DOHH2 (cell line): ENCODE measurements around the gene NRDE2.

Experiments used
- H3F3A ChIP-seq: fragments of 200-600 bp; sonication (generic), shearing (Covaris generic); 2 replicates; pipeline ENCODE4 v1.6.0; 2016; ENCODE audit warnings: antibody characterized with exemption, mild to moderate bottlenecking; ENCODE audit not compliant: control insufficient read depth, insufficient read depth
- H3K27ac ChIP-seq: fragments of 200-600 bp; sonication (generic); 2 replicates; pipeline ENCODE4 v1.5.1; 2014; ENCODE audit warnings: low read depth, mild to moderate bottlenecking, low read length, moderate library complexity
- H3K27me3 ChIP-seq: fragments of 200-600 bp; sonication (generic); 2 replicates; pipeline ENCODE4 v1.6.1; 2014; ENCODE audit warnings: mild to moderate bottlenecking, low read length, mixed read lengths; ENCODE audit not compliant: control insufficient read depth
- H3K36me3 ChIP-seq: fragments of 200-600 bp; sonication (generic); 2 replicates; pipeline ENCODE4 v1.6.1; 2014; ENCODE audit warnings: mild to moderate bottlenecking, low read length, moderate library complexity, mixed read lengths; ENCODE audit not compliant: control insufficient read depth
- H3K4me1 ChIP-seq: fragments of 200-600 bp; sonication (generic); 2 replicates; pipeline ENCODE4 v1.6.1; 2014; ENCODE audit warnings: mild to moderate bottlenecking, low read length, mixed read lengths; ENCODE audit not compliant: control insufficient read depth
- H3K4me2 ChIP-seq: fragments of 200-600 bp; sonication (generic); 2 replicates; pipeline ENCODE4 v1.6.0; 2014; ENCODE audit warnings: mild to moderate bottlenecking, low read length, moderate library complexity
- H3K4me3 ChIP-seq: fragments of 200-600 bp; sonication (generic); 2 replicates; pipeline ENCODE4 v1.5.1; 2014; ENCODE audit warnings: mild to moderate bottlenecking, low read length, mixed read lengths
- H3K79me2 ChIP-seq: fragments of 200-600 bp; sonication (generic); 2 replicates; pipeline ENCODE4 v1.6.1; 2014; ENCODE audit warnings: mild to moderate bottlenecking, low read length, mixed read lengths; ENCODE audit not compliant: control insufficient read depth
- H3K9me2 ChIP-seq: fragments of 200-600 bp; sonication (generic); replicated peaks from 2 replicates; pipeline ENCODE4 v1.6.1; 2014; ENCODE audit warnings: mild to moderate bottlenecking, low read length, mixed read lengths; ENCODE audit not compliant: control insufficient read depth
- H3K9me3 ChIP-seq: fragments of 200-600 bp; sonication (generic); 2 replicates; pipeline ENCODE4 v1.6.1; 2014; ENCODE audit warnings: antibody characterized with exemption, low read length, mixed read lengths; ENCODE audit not compliant: control insufficient read depth, insufficient read depth
- H4K20me1 ChIP-seq: fragments of 200-600 bp; sonication (generic); 2 replicates; pipeline ENCODE4 v1.6.0; 2014; ENCODE audit warnings: low read depth, mild to moderate bottlenecking, antibody characterized with exemption, low read length, moderate library complexity; ENCODE audit not compliant: control insufficient read depth, insufficient read depth
- CTCF ChIP-seq: fragments of 200-600 bp; sonication (generic); IDR thresholded peaks from one replicate; pipeline ENCODE4 v1.5.1; 2014; ENCODE audit warnings: antibody characterized with exemption, mild to moderate bottlenecking, low read depth, low read length; ENCODE audit not compliant: poor library complexity, severe bottlenecking
- EZH2phosphoT487 ChIP-seq: fragments of 200-600 bp; sonication (generic); IDR thresholded peaks from 2 replicates; pipeline ENCODE4 v1.6.1; 2017; ENCODE audit warnings: borderline replicate concordance, mild to moderate bottlenecking, antibody characterized with exemption, low read length, moderate library complexity, mixed read lengths

NRDE2 gene

DNA sequence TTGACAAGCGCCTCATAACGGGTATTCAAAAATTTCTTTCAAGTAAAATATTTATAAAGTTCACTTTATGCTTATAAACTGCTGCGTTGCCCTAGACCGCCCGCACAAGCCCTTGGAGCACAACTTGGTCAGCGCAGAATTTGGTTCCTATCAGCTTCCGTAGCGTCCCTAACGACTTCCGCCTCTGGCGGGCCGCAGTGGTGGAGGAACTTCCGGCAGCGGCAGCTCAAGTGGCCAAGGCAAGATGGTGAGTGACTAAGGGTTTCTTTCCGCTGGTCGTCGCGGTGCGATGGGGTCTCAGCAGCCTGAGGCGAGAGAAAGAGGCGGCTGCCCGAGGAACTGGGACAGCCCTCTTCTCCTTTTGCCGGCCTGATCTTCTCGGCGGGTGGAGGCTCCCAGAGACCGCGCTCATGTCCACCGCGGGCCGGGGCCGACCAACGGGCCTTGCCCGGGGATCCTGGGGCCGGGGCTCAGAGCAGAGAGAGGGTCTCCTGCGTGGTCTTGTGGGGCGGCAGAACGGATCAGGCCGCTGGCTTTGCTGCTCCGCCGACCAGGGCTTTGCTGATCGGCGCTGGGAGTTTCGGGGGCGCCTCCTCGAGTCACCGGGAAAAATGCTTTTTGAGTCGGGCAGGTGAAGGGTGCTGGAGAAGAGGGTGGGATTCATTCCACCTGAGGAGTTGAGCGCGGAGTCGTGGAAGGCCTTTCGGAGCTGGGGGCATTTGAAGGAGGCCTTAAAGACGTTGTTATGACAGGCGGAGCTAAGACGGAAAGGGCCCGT is 75.2 kb downstream of the NRDE2 start, which contains the start of gene PSMC1:
PSMC1 (plus strand) TSS at position 200 of the 778 bp plus-strand sequence; CDS start at position 245, 45 bp downstream.
- Histone ChIP-seq H4K20me1 (0 out of 2 replicates have a peak, but pooled peaks cover 7% of the 10 kb centered on the region), H3K9me3 (no peaks in the 10 kb centered on the region), H3K9me2 (no peaks in the 10 kb centered on the region), H3K36me3 (peaks cover 39% of the 10 kb centered on the region), H3K4me1 (peaks cover 38% of the 10 kb centered on the region), H3K27ac (peak within 1 kb of the TSS; percentile 60), H3K4me3 (peak within 1 kb of the TSS; percentile 95), H3K27me3 (no peaks in the 10 kb centered on the region), H3F3A (no peaks in the 10 kb centered on the region), H3K4me2 (peak within 1 kb of the TSS; percentile 74), H3K79me2 (peaks cover 39% of the 10 kb centered on the region)
- no peak for TF ChIP-seq EZH2phosphoT487
- no peak for TF ChIP-seq CTCF

DNA sequence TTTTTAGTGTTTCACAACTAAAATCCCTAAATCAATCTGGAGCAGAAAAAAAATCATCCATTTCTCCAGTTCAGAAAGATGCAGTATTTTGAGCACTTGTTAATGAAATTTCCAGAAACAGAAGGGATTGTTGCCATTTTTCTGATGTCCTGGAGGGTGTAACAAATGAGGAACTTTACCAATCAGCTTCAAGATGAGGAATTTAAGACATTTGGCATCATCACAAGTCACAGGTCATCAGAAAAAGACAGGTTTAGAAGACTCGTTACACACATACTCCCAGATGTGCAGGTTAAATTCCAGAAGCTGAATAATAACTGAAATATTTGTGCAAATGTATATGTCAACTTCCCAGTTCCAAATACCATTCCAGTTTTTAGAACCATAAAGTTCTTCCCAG is 75.9 kb downstream of the NRDE2 start:
- 0 out of 2 replicates have a peak overlapping the region, but pooled peaks have one; percentile 60 for H3K27ac ChIP-seq
- TF ChIP-seq EZH2phosphoT487 = no peak
- no peak for TF ChIP-seq CTCF

GRCh38 chr14:90253826-90254225 is 77.9 kb downstream of the NRDE2 start:
- Histone ChIP-seq H3K9me3 (no peaks in the 10 kb centered on the region), H3K36me3 (peaks cover 16% of the 10 kb centered on the region), H3K4me1 (peaks cover 37% of the 10 kb centered on the region), H3K4me3 (peak overlapping the region; percentile 51), H3K79me2 (peaks cover 33% of the 10 kb centered on the region), H3K27me3 (no peaks in the 10 kb centered on the region), H3F3A (no peaks in the 10 kb centered on the region), H3K27ac (peak overlapping the region; percentile 42), H3K9me2 (no peaks in the 10 kb centered on the region), H4K20me1 (0 out of 2 replicates have a peak, but pooled peaks cover 2% of the 10 kb centered on the region), H3K4me2 (peak overlapping the region; percentile 63)
- no peak for TF ChIP-seq EZH2phosphoT487
- no peak for TF ChIP-seq CTCF

More for the DNA sequence above, 75.9 kb downstream of the NRDE2 start:
- H3K9me2 ChIP-seq = no peaks in the 10 kb centered on the region
- peak overlapping the region; percentile 95 for H3K4me3 ChIP-seq
- no peaks in the 10 kb centered on the region for H3K27me3 ChIP-seq
- H3K36me3 ChIP-seq = peaks cover 33% of the 10 kb centered on the region
- 0 out of 2 replicates have a peak, but pooled peaks cover 7% of the 10 kb centered on the region for H4K20me1 ChIP-seq
- H3K79me2 ChIP-seq = peaks cover 39% of the 10 kb centered on the region
- no peaks in the 10 kb centered on the region for H3F3A ChIP-seq
- H3K9me3 ChIP-seq = no peaks in the 10 kb centered on the region
- peak overlapping the region; percentile 74 for H3K4me2 ChIP-seq
- peaks cover 38% of the 10 kb centered on the region for H3K4me1 ChIP-seq
